DOHH2 (cell line): Measurements from ENCODE around the gene HHLA2.

Experiments used
- CTCF ChIP-seq: fragments of 200-600 bp; sonication (generic); IDR thresholded peaks from one replicate; pipeline ENCODE4 v1.5.1; 2014; ENCODE audit warnings: antibody characterized with exemption, mild to moderate bottlenecking, low read depth, low read length; ENCODE audit not compliant: poor library complexity, severe bottlenecking
- EZH2phosphoT487 ChIP-seq: fragments of 200-600 bp; sonication (generic); IDR thresholded peaks from 2 replicates; pipeline ENCODE4 v1.6.1; 2017; ENCODE audit warnings: borderline replicate concordance, mild to moderate bottlenecking, antibody characterized with exemption, low read length, moderate library complexity, mixed read lengths

- TF ChIP-seq CTCF: no peak
- no peak for TF ChIP-seq EZH2phosphoT487
These were observed 750 bp upstream of the HHLA2 start for GRCh38 chr3:108295421-108296175.
